NT2/D1 (cell line): ENCODE measurements around the gene PTPRN2.

Experiments used
- DNase-seq: peaks from one replicate; pipeline ENCODE4 v3.0.0-alpha.2; 2011; ENCODE audit warnings: low read depth, low spot score
- H3K27me3 ChIP-seq: 2 replicates; pipeline ENCODE4 v1.6.0; 2011; ENCODE audit warnings: mild to moderate bottlenecking; ENCODE audit not compliant: insufficient read length, insufficient read depth
- H3K36me3 ChIP-seq: 2 replicates; pipeline ENCODE4 v1.6.1; 2011; ENCODE audit warnings: mild to moderate bottlenecking, low read length, mixed read lengths; ENCODE audit not compliant: insufficient read depth, insufficient read length
- H3K4me1 ChIP-seq: 2 replicates; pipeline ENCODE4 v1.5.1; 2011; ENCODE audit not compliant: insufficient read depth, insufficient read length
- H3K4me3 ChIP-seq: 2 replicates; pipeline ENCODE4 v1.5.1; 2011; ENCODE audit warnings: low read depth; ENCODE audit not compliant: insufficient read length
- H3K9ac ChIP-seq: 2 replicates; pipeline ENCODE4 v1.6.0; 2011; ENCODE audit warnings: low read depth; ENCODE audit not compliant: insufficient read length
- H3K9me3 ChIP-seq: 2 replicates; pipeline ENCODE4 v1.5.1; 2011; ENCODE audit warnings: mild to moderate bottlenecking, low read length; ENCODE audit not compliant: insufficient read depth
- SUZ12 ChIP-seq: IDR thresholded peaks from 2 replicates; pipeline ENCODE4 v1.6.1; 2011; ENCODE audit not compliant: insufficient read length, insufficient read depth; ENCODE audit errors: extremely low read depth
- YY1 ChIP-seq: IDR thresholded peaks from 2 replicates; pipeline ENCODE4 v1.6.1; 2011; ENCODE audit not compliant: insufficient read length, insufficient read depth
- ZNF274 ChIP-seq: IDR thresholded peaks from 2 replicates; pipeline ENCODE4 v1.6.1; 2011; ENCODE audit warnings: mild to moderate bottlenecking, low read depth, low read length

The PTPRN2 gene

GRCh38 chr7:158362001-158362400 is 225.6 kb downstream of the PTPRN2 start:
- TF ChIP-seq ZNF274 (no peak), YY1 (no peak), SUZ12 (no peak)
- Histone ChIP-seq H3K27me3 (no peaks in the 10 kb centered on the region), H3K36me3 (no peaks in the 10 kb centered on the region), H3K9me3 (no peaks in the 10 kb centered on the region), H3K9ac (no peak overlapping the region), H3K4me3 (no peak overlapping the region), H3K4me1 (no peaks in the 10 kb centered on the region)
- DNase-seq, result no peak

- Histone ChIP-seq H3K4me3 (no peak overlapping the region), H3K9me3 (no peaks in the 10 kb centered on the region), H3K27me3 (no peaks in the 10 kb centered on the region), H3K9ac (no peak overlapping the region), H3K36me3 (no peaks in the 10 kb centered on the region), H3K4me1 (no peaks in the 10 kb centered on the region)
- DNase-seq, result no peak
- TF ChIP-seq ZNF274, result no peak
- TF ChIP-seq SUZ12, result no peak
- no peak for TF ChIP-seq YY1
Measured at GRCh38 chr7:158361326-158361946, 226.2 kb downstream of the PTPRN2 start.

GRCh38 chr7:158358926-158359645 is 228.5 kb downstream of the PTPRN2 start:
- no peak for DNase-seq
- H3K36me3 ChIP-seq, result no peaks in the 10 kb centered on the region
- H3K9me3 ChIP-seq, result 0 out of 2 replicates have a peak, but pooled peaks cover 6% of the 10 kb centered on the region
- no peaks in the 10 kb centered on the region for H3K27me3 ChIP-seq
- H3K9ac ChIP-seq, result no peak overlapping the region
- no peaks in the 10 kb centered on the region for H3K4me1 ChIP-seq
- no peak overlapping the region for H3K4me3 ChIP-seq
- no peak for TF ChIP-seq SUZ12
- no peak for TF ChIP-seq ZNF274
- no peak for TF ChIP-seq YY1

GRCh38 chr7:158357898-158358821 is 229.5 kb downstream of the PTPRN2 start:
- no peaks in the 10 kb centered on the region for H3K36me3 ChIP-seq
- no peak overlapping the region for H3K4me3 ChIP-seq
- H3K9me3 ChIP-seq, result 0 out of 2 replicates have a peak, but pooled peaks cover 6% of the 10 kb centered on the region
- no peak for DNase-seq
- H3K27me3 ChIP-seq, result peaks cover 5% of the 10 kb centered on the region
- no peak overlapping the region for H3K9ac ChIP-seq
- H3K4me1 ChIP-seq, result no peaks in the 10 kb centered on the region
- TF ChIP-seq YY1, result no peak
- TF ChIP-seq SUZ12, result no peak
- no peak for TF ChIP-seq ZNF274

- H3K9me3 ChIP-seq, result 0 out of 2 replicates have a peak, but pooled peaks cover 6% of the 10 kb centered on the region
- H3K4me3 ChIP-seq, result no peak overlapping the region
- peaks cover 13% of the 10 kb centered on the region for H3K27me3 ChIP-seq
- H3K36me3 ChIP-seq, result no peaks in the 10 kb centered on the region
- no peak for TF ChIP-seq SUZ12
- TF ChIP-seq YY1, result no peak
- no peak for TF ChIP-seq ZNF274
- no peak for DNase-seq
- no peak overlapping the region for H3K9ac ChIP-seq
- no peaks in the 10 kb centered on the region for H3K4me1 ChIP-seq
Measured at GRCh38 chr7:158357106-158357897, 230.3 kb downstream of the PTPRN2 start.

- TF ChIP-seq YY1 (no peak), SUZ12 (no peak), ZNF274 (no peak)
- H3K4me3 ChIP-seq, result no peak overlapping the region
- H3K9me3 ChIP-seq, result 0 out of 2 replicates have a peak, but pooled peaks cover 6% of the 10 kb centered on the region
- H3K27me3 ChIP-seq, result peaks cover 20% of the 10 kb centered on the region
- H3K9ac ChIP-seq, result no peak overlapping the region
- DNase-seq, result no peak
- H3K4me1 ChIP-seq, result no peaks in the 10 kb centered on the region
- no peaks in the 10 kb centered on the region for H3K36me3 ChIP-seq
Measured at GRCh38 chr7:158356454-158356853, 231.2 kb downstream of the PTPRN2 start.
